Mesodermal cell (in vitro differentiated cells): ENCODE results near the gene FAM171A1.
"Not testable (repeated sequence)": the region's sequence is repeated elsewhere in the genome, so short reads cannot be mapped to it uniquely, and the experiment has no call there.

Experiments used
- H3K27ac ChIP-seq: 2 replicates; pipeline ENCODE4 v1.7.0; 2013; ENCODE audit warnings: mild to moderate bottlenecking, low read depth, low read length, moderate library complexity; ENCODE audit not compliant: severe bottlenecking
- H3K36me3 ChIP-seq: 2 replicates; pipeline ENCODE4 v1.7.1; 2013; ENCODE audit warnings: mild to moderate bottlenecking, low read length, moderate library complexity; ENCODE audit not compliant: control insufficient read depth, insufficient read depth
- H3K4me1 ChIP-seq: one replicate; pipeline ENCODE4 v1.7.1; 2013; ENCODE audit warnings: mild to moderate bottlenecking, low read length; ENCODE audit not compliant: insufficient read depth, control insufficient read depth, poor library complexity, severe bottlenecking
- H3K4me3 ChIP-seq: 2 replicates; pipeline ENCODE4 v1.7.0; 2013; ENCODE audit warnings: low read length, control low read depth, mild to moderate bottlenecking; ENCODE audit not compliant: insufficient read depth, poor library complexity, severe bottlenecking; ENCODE audit errors: extremely low read depth
- H3K9me3 ChIP-seq: 2 replicates; pipeline ENCODE4 v1.7.1; 2013; ENCODE audit warnings: mild to moderate bottlenecking, low read length, moderate library complexity; ENCODE audit not compliant: control insufficient read depth
- WGBS, 2 experiments: methylation state at CpG; one replicate each; pipeline ENCODE4 v1.1.5; 2013; ENCODE audit warnings: missing lambda C conversion rate in 2 of 2; ENCODE audit not compliant: insufficient coverage in 2 of 2; 5-methylcytosine and 5-hydroxymethylcytosine counted together

Gene FAM171A1

DNA sequence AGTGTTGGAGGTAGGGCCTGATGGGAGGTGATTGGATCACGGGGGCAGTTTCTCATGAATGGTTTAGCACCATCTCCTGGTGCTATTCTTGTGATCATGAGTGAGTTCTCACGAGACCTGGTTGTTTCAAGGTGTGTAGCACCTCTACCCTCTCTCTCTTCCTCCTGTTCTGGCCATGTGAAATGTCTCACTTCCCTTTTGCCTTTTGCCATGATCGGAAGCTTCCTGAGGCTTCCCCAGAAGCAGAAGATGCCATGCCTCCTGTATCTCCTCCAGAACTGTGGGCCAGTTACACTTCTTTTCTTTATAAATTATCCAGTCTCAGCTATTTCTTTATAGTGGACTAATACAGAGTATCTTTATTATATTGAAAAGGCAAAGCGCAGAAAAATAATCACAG lies 90.1 kb downstream of the FAM171A1 start:
- Histone ChIP-seq H3K27ac (no peak overlapping the region), H3K36me3 (peaks cover 77% of the 10 kb centered on the region), H3K9me3 (no peaks in the 10 kb centered on the region), H3K4me1 (no peaks in the 10 kb centered on the region), H3K4me3 (no peak overlapping the region)
- WGBS, 2 experiments = 50 to 93% methylated on average over 2 of the region's 4 CpGs

DNA sequence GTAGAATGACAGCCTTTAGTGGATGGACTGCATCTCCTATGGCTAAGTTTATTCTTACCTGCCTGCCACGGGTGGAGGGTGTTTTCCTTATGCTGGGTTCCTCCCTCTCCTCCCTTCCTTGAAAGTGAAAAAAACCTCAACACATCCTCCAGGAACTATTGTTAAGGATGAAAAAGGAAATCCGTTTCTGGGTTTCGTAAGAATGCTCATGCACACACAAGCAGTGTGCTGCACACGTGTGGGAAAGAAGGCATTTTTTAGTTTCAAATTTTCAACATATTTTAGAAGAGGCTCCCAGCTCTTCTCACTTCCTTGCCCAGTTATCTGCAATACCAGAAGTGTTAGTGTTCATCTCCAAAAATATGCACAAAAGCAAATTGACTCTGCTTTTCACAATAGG lies 90.6 kb downstream of the FAM171A1 start:
- WGBS, 2 experiments = 92 to 93% methylated on average over 2 of the region's 4 CpGs
- Histone ChIP-seq H3K4me3 (no peak overlapping the region), H3K9me3 (no peaks in the 10 kb centered on the region), H3K36me3 (peaks cover 82% of the 10 kb centered on the region), H3K4me1 (no peaks in the 10 kb centered on the region), H3K27ac (no peak overlapping the region)

DNA sequence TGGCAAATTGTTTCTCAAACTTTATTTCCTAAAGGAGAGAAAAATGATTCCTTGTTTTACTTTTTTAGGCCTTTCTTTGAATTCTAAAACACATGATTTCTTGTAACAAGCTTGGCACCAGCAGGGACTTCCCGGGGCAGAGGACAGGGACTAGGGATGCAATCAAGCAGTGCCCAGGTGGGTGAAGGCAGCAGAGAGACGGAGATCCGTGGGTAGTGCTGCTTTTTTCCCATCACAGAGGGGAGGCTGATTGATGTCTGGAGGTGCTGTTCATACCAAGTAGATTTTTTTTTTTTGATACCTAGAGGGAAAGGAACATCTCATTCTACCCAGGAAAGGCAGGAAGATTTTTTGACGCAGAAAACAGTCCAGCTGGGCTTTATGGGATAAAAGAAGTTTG lies 91.9 kb downstream of the FAM171A1 start:
- Histone ChIP-seq H3K9me3 (no peaks in the 10 kb centered on the region), H3K27ac (no peak overlapping the region), H3K4me1 (no peaks in the 10 kb centered on the region), H3K36me3 (peaks cover 86% of the 10 kb centered on the region), H3K4me3 (no peak overlapping the region)
- 80 to 93% methylated on average over 1 to 3 of the region's 4 CpGs for WGBS, 2 experiments

DNA sequence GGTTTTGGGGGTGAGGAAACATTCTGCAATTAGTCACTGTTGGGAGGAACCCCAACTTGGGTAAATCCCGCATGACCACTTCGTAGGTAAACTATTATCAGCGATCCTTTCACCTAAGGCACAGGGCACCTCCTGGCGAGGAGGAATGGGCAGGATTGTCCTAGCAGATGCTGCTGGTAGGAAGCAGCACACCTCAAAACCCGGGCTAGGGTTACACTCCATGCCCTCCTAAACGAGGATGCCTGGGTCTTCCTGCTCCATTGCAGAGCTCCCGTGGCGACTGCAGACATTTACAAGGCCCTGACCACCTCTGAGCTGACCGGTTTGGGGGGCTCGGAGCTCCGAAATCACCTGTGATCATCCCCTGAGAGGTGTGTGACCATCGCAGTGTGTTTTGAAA lies 92.3 kb downstream of the FAM171A1 start:
- no peaks in the 10 kb centered on the region for H3K9me3 ChIP-seq
- H3K27ac ChIP-seq = no peak overlapping the region
- no peaks in the 10 kb centered on the region for H3K4me1 ChIP-seq
- whole genome bisulfite sequencing, 2 experiments = 97 to 98% methylated on average over 10 to 11 of the region's 12 CpGs
- peaks cover 82% of the 10 kb centered on the region for H3K36me3 ChIP-seq
- no peak overlapping the region for H3K4me3 ChIP-seq

DNA sequence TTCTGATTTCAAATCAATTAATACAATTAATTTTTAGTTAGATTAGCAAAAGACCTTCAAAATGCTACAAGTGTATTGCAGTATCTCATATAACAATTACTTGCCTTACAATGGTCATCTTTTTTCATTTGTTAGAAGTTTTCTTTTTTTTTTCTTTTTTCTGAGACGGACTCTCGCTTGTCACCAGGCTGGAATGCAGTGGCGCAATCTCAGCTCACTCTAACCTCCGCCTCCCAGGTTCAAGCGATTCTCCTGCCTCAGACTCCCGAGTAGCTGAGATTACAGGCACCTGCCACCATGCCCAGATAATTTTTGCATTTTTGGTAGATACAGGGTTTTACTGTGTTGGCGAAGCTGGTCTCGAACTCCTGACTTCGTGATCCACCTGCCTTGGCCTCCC lies 95.0 kb downstream of the FAM171A1 start:
- peaks cover 55% of the 10 kb centered on the region for H3K36me3 ChIP-seq
- WGBS, 2 experiments = 93 to 95% methylated on average over 7 to 8 of the region's 9 CpGs

DNA sequence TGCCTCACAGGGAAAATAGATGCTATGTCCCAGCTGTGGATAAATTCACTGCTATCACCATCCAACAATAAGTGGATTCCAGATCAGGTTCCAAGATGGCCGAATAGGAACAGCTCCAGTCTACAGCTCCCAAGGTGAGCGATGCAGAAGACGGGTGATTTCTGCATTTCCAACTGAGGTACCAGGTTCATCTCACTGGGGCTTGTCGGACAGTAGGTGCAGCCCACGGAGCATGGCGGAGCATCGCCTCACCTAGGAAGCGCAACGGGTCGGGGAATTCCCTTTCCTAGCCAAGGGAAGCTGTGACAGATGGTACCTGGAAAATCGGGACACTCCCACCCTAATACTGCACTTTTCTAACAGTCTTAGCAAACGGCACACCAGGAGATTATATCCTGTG lies 101.3 kb downstream of the FAM171A1 start:
- H3K4me1 ChIP-seq, H3K4me3 ChIP-seq, H3K9me3 ChIP-seq, H3K27ac ChIP-seq: not testable (repeated sequence)
- 96 to 100% methylated on average over 11 to 12 of the region's 12 CpGs for WGBS, 2 experiments
- H3K36me3 ChIP-seq = peaks cover 48% of the 10 kb centered on the region

More for the DNA sequence above, 95.0 kb downstream of the FAM171A1 start:
- not testable (repeated sequence) for H3K27ac ChIP-seq, H3K4me3 ChIP-seq, H3K9me3 ChIP-seq, H3K4me1 ChIP-seq

DNA sequence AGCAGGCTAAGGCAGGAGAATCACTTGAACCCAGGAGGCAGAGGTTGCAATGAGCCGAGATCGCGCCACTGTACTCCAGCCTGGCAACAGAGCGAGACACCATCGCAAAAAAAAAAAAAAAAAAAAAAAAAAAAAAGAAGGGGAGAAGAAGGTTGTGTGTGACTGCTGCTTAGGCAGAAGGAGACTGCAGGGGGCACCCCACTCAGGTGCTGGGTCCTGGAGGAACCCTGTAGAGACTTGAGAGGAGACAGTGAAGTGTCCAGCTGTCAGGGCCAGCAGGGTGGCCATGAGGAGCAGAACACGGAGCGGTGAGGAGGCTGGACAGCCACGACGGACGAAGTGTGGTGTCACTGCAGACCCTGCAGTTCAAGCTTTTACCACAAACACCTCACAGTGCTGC lies 103.6 kb downstream of the FAM171A1 start:
- H3K4me3 ChIP-seq = no peak overlapping the region
- no peaks in the 10 kb centered on the region for H3K9me3 ChIP-seq
- no peak overlapping the region for H3K27ac ChIP-seq
- WGBS, 2 experiments = 78 to 80% methylated on average over 5 to 8 of the region's 10 CpGs
- no peaks in the 10 kb centered on the region for H3K4me1 ChIP-seq
- peaks cover 47% of the 10 kb centered on the region for H3K36me3 ChIP-seq

DNA sequence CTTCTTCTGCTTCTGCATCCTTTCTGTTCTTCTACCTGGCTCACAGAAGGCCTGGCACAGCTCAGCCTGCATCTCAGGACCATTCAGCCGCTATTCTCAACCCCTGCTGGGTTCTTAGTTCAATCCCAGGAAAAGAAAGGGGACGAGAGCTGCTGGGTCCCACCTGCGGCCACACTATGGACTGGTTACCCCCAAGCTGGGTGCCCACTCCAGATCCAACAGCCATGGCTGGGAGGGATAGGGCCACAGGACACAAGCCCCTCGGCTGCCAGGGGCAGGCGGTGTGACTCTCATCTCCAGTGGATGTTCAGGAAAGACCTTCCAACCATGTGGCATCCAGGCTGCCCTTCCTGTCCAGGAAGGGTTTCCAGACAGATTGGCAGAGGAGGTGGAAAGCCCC lies 105.0 kb downstream of the FAM171A1 start:
- H3K27ac ChIP-seq = no peak overlapping the region
- 92 to 97% methylated on average over 3 to 4 of the region's 5 CpGs for WGBS, 2 experiments
- H3K9me3 ChIP-seq = no peaks in the 10 kb centered on the region
- H3K4me1 ChIP-seq = peaks cover 6% of the 10 kb centered on the region
- no peak overlapping the region for H3K4me3 ChIP-seq
- H3K36me3 ChIP-seq = peaks cover 53% of the 10 kb centered on the region

DNA sequence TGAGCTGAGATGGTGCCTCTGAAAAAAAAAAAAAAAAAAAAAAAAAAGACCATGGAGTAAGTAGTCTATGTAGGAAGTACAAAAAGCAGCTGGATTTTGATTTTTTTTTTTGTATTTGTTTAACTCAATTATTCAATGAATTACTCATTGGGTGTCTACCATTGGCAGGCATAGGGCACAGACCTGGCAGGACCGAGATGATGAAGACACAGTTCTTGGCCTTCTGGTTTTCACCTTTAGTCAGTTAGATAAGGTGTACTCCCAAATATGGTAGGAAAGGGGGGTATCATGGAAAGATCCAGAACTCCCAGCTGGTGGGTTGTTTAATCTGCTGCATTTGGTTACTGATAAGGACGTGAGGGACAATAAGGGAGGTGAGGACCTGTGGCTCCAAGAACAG lies 105.5 kb downstream of the FAM171A1 start:
- H3K9me3 ChIP-seq = no peaks in the 10 kb centered on the region
- no peak overlapping the region for H3K27ac ChIP-seq
- H3K36me3 ChIP-seq = peaks cover 59% of the 10 kb centered on the region
- no peak overlapping the region for H3K4me3 ChIP-seq
- H3K4me1 ChIP-seq = peaks cover 6% of the 10 kb centered on the region
- 85 to 96% methylated on average over 2 of the region's 2 CpGs for WGBS, 2 experiments

DNA sequence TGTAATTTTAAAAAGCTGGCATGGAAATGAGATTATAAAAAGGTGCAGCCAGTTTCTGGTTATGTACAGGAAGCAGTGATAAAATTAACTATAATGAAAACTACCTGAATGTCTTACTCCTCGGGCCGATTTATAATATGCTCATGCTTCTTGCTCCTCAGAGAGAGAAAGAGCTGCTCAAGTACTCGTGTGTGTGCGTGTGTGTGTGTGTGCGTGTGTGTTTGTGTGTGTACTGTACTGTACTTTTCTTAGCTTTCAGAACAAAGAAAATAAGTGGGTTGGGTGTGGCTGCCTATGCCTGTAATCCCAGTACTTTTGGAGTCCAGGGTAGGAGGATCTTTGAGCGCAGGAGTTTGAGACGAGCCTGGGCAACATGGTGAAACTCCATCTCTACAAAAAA lies 106.0 kb downstream of the FAM171A1 start:
- Histone ChIP-seq H3K27ac (no peak overlapping the region), H3K4me3 (no peak overlapping the region), H3K4me1 (peaks cover 6% of the 10 kb centered on the region), H3K36me3 (peaks cover 58% of the 10 kb centered on the region), H3K9me3 (no peaks in the 10 kb centered on the region)
- WGBS, 2 experiments = no CpG with 5 or more reads among the region's 7 CpGs

DNA sequence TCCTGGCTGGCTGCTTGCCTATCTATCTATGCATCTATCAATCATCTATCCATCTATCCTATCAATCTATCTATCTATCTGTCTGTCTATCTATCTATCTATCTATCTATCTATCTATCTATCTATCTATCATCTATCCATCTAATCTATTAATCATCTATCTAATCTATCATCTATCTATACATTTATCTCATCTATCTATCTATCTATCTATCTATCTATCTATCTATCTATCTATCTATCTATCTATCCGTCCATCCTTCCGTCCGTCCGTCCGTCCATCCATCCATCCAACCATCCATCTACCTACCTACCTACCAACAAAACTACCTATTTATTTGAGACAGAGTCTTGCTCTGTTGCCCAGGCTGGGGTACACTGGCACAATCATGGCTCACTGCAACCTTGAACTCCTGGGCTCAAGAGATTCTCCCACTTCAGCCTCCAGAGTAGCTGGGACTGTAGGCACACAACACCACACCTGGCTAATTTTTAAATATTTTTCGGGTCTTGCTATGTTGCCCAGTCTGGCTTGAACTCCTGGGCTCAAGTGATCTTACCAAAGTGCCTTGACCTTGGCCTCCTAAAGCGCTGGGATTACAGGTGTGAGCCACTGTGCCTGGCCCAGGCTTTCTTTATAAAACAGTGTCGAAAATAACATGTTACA lies 107.3 kb downstream of the FAM171A1 start:
- WGBS, 2 experiments = 93 to 98% methylated on average over 8 of the region's 8 CpGs
- H3K9me3 ChIP-seq = no peaks in the 10 kb centered on the region
- H3K4me3 ChIP-seq = no peak overlapping the region
- no peak overlapping the region for H3K27ac ChIP-seq
- peaks cover 6% of the 10 kb centered on the region for H3K4me1 ChIP-seq
- peaks cover 49% of the 10 kb centered on the region for H3K36me3 ChIP-seq
